Astrocyte (in vitro differentiated cells and primary cell): ENCODE results near the gene VDR.

Experiments
- EZH2 ChIP-seq: IDR thresholded peaks from 2 replicates; pipeline ENCODE4 v1.6.1; 2012; ENCODE audit warnings: mild to moderate bottlenecking, low read length, inconsistent platforms; ENCODE audit not compliant: insufficient read depth
- TF ChIP-seq, protein P1 (sequence below): IDR thresholded peaks from 2 replicates; pipeline ENCODE4 v1.5.1; 2011; ENCODE audit warnings: low read depth, mild to moderate bottlenecking, inconsistent platforms, low read length, moderate library complexity; ENCODE audit not compliant: insufficient read depth

DNA sequence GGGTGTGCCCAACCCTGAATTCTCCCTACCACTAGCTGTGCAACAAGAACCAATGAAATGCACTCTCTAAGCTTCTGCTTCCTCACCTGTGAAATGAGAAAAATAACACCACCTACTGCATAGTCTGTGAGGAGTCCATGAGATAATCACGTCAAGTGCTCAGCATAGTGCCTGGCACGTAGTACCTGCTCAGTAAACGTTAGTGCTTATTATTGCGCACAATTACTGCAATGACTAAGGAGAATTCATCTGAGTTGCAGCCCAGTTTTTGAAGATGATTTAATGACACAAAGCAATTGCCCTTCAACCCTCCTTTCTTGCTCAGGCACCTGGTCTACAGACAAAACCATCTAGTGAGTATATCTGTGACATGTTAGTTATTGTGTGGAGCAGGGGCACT lies 8.8 kb downstream of the VDR start:
- TF ChIP-seq EZH2 = no peak
- TF ChIP-seq, protein P1, sequence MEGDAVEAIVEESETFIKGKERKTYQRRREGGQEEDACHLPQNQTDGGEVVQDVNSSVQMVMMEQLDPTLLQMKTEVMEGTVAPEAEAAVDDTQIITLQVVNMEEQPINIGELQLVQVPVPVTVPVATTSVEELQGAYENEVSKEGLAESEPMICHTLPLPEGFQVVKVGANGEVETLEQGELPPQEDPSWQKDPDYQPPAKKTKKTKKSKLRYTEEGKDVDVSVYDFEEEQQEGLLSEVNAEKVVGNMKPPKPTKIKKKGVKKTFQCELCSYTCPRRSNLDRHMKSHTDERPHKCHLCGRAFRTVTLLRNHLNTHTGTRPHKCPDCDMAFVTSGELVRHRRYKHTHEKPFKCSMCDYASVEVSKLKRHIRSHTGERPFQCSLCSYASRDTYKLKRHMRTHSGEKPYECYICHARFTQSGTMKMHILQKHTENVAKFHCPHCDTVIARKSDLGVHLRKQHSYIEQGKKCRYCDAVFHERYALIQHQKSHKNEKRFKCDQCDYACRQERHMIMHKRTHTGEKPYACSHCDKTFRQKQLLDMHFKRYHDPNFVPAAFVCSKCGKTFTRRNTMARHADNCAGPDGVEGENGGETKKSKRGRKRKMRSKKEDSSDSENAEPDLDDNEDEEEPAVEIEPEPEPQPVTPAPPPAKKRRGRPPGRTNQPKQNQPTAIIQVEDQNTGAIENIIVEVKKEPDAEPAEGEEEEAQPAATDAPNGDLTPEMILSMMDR = no peak
